ENCODE data around the gene NLGN2.

DNA sequence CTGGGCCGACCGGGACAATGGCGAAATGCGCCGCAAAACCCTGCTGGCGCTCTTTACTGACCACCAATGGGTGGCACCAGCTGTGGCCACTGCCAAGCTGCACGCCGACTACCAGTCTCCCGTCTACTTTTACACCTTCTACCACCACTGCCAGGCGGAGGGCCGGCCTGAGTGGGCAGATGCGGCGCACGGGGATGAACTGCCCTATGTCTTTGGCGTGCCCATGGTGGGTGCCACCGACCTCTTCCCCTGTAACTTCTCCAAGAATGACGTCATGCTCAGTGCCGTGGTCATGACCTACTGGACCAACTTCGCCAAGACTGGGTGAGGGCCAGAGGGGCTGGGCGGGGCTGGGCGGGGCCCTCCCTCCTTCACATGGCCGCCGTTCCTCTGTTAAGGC, 8.1 kb downstream of the NLGN2 start:
- TF ChIP-seq, protein P1, sequence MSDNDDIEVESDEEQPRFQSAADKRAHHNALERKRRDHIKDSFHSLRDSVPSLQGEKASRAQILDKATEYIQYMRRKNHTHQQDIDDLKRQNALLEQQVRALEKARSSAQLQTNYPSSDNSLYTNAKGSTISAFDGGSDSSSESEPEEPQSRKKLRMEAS (CRISPR knock-in tag; IDR thresholded peaks at IDR 0.05): no peak
- TF ChIP-seq ATF1 (CRISPR knock-in tag; IDR thresholded peaks at IDR 0.05) (no peak), ZNF416 (CRISPR knock-in tag; IDR thresholded peaks at IDR 0.05) (no peak), GABPB1 (CRISPR knock-in tag; IDR thresholded peaks at IDR 0.05) (no peak), SP1 (CRISPR knock-in tag; conservative IDR thresholded peaks at IDR 0.05) (no peak), NR3C1 (CRISPR knock-in tag; conservative IDR thresholded peaks at IDR 0.05; ENCODE audit: low read depth) (no peak), IRF2 (CRISPR knock-in tag; IDR thresholded peaks at IDR 0.05; ENCODE audit: borderline replicate concordance, low read depth) (no peak), JUN (CRISPR knock-in tag; IDR thresholded peaks at IDR 0.05) (no peak), NR2C2 (CRISPR knock-in tag; IDR thresholded peaks at IDR 0.05) (no peak), TP53 (CRISPR knock-in tag; IDR thresholded peaks at IDR 0.05) (no peak), ZBTB21 (CRISPR knock-in tag; IDR thresholded peaks at IDR 0.05; ENCODE audit: borderline replicate concordance) (no peak)
- TF ChIP-seq, protein P2, sequence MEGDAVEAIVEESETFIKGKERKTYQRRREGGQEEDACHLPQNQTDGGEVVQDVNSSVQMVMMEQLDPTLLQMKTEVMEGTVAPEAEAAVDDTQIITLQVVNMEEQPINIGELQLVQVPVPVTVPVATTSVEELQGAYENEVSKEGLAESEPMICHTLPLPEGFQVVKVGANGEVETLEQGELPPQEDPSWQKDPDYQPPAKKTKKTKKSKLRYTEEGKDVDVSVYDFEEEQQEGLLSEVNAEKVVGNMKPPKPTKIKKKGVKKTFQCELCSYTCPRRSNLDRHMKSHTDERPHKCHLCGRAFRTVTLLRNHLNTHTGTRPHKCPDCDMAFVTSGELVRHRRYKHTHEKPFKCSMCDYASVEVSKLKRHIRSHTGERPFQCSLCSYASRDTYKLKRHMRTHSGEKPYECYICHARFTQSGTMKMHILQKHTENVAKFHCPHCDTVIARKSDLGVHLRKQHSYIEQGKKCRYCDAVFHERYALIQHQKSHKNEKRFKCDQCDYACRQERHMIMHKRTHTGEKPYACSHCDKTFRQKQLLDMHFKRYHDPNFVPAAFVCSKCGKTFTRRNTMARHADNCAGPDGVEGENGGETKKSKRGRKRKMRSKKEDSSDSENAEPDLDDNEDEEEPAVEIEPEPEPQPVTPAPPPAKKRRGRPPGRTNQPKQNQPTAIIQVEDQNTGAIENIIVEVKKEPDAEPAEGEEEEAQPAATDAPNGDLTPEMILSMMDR (IDR thresholded peaks at IDR 0.05): no peak
- TF ChIP-seq, protein P3, sequence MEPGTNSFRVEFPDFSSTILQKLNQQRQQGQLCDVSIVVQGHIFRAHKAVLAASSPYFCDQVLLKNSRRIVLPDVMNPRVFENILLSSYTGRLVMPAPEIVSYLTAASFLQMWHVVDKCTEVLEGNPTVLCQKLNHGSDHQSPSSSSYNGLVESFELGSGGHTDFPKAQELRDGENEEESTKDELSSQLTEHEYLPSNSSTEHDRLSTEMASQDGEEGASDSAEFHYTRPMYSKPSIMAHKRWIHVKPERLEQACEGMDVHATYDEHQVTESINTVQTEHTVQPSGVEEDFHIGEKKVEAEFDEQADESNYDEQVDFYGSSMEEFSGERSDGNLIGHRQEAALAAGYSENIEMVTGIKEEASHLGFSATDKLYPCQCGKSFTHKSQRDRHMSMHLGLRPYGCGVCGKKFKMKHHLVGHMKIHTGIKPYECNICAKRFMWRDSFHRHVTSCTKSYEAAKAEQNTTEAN (CRISPR knock-in tag; IDR thresholded peaks at IDR 0.05): no peak
- TF ChIP-seq, protein P4, sequence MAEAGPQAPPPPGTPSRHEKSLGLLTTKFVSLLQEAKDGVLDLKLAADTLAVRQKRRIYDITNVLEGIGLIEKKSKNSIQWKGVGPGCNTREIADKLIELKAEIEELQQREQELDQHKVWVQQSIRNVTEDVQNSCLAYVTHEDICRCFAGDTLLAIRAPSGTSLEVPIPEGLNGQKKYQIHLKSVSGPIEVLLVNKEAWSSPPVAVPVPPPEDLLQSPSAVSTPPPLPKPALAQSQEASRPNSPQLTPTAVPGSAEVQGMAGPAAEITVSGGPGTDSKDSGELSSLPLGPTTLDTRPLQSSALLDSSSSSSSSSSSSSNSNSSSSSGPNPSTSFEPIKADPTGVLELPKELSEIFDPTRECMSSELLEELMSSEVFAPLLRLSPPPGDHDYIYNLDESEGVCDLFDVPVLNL (CRISPR knock-in tag; IDR thresholded peaks at IDR 0.05; ENCODE audit: borderline replicate concordance, low read depth): no peak

Measured in WTC11 (cell line).